ENCODE measurements around the gene SAMHD1.
A peak's percentile ranks its signal among the peaks of the same experiment; 100 is the strongest.

Gene SAMHD1

GRCh38 chr20:36860811-36861624 is 90.5 kb downstream of the SAMHD1 start:
- TF ChIP-seq CTCF (IDR thresholded peaks at IDR 0.05): no peak
- H3K4me3 ChIP-seq: peak overlapping the region; percentile 72 to 85
- H3K9me3 ChIP-seq: no peaks in the 10 kb centered on the region
- H3K4me1 ChIP-seq: peaks cover 4 to 66% (median 57%) of the 10 kb centered on the region in 4 donors
- H3K27ac ChIP-seq: peak overlapping the region; percentile 90
- H3K36me3 ChIP-seq: no peaks in the 10 kb centered on the region
- no peak for DNase-seq
- no peaks in the 10 kb centered on the region for H3K27me3 ChIP-seq
- intact Hi-C loops (cut with DNase I; ENCODE audit: low total_unique reads): loop anchor here (5.0 to 10.0 kb wide), 2 partner anchors 46 to 89 kb away; partner anchors contain the start of gene DSN1

GRCh38 chr20:36860339-36860738 is 91.2 kb downstream of the SAMHD1 start:
- Histone ChIP-seq H3K9me3 (no peaks in the 10 kb centered on the region), H3K4me1 (peaks cover 4 to 73% (median 64%) of the 10 kb centered on the region in 4 donors), H3K4me3 (peak overlapping the region; percentile 72 to 85), H3K27ac (peak overlapping the region; percentile 90), H3K36me3 (no peaks in the 10 kb centered on the region), H3K27me3 (no peaks in the 10 kb centered on the region)
- TF ChIP-seq CTCF (IDR thresholded peaks at IDR 0.05): no peak
- no peak for DNase-seq
- intact Hi-C loops (cut with DNase I; ENCODE audit: low total_unique reads): loop anchor here (5.0 to 10.0 kb wide), 2 partner anchors 46 to 88 kb away; partner anchors contain the start of gene DSN1

- Histone ChIP-seq H3K9me3 (no peaks in the 10 kb centered on the region), H3K27ac (peak overlapping the region; percentile 90), H3K36me3 (no peaks in the 10 kb centered on the region), H3K4me1 (peaks cover 4 to 78% (median 69%) of the 10 kb centered on the region in 4 donors), H3K4me3 (no peak overlapping the region), H3K27me3 (no peaks in the 10 kb centered on the region)
- TF ChIP-seq CTCF (IDR thresholded peaks at IDR 0.05): no peak
- intact Hi-C loops (cut with DNase I; ENCODE audit: low total_unique reads): loop anchor here (5.0 to 10.0 kb wide), 2 partner anchors 45 to 88 kb away; partner anchors contain the start of gene DSN1
- DNase-seq: no peak
These were observed 91.7 kb downstream of the SAMHD1 start for GRCh38 chr20:36859700-36860330.

GRCh38 chr20:36859282-36859555 is 92.3 kb downstream of the SAMHD1 start:
- peak overlapping the region; percentile 90 for H3K27ac ChIP-seq

More at GRCh38 chr20:36859282-36859555, 92.3 kb downstream of the SAMHD1 start:
- H3K4me1 ChIP-seq: peaks cover 4 to 78% (median 69%) of the 10 kb centered on the region in 4 donors
- no peaks in the 10 kb centered on the region for H3K36me3 ChIP-seq
- TF ChIP-seq CTCF (IDR thresholded peaks at IDR 0.05): no peak
- H3K9me3 ChIP-seq: no peaks in the 10 kb centered on the region
- no peak for DNase-seq
- H3K27me3 ChIP-seq: no peaks in the 10 kb centered on the region
- intact Hi-C loops (cut with DNase I; ENCODE audit: low total_unique reads): no loop called here
- no peak overlapping the region for H3K4me3 ChIP-seq

Measured in tibial artery (tissue), 4 donors.